Endodermal cell (in vitro differentiated cells): ENCODE results near the gene SLC9A8. TPM values are rescaled to one million over a fixed set of nuclear protein-coding genes. Genes with fewer than 3 reads are reported as not detected.
"Not testable (repeated sequence)": the region's sequence is repeated elsewhere in the genome, so short reads cannot be mapped to it uniquely, and the experiment has no call there.

Experiments
- DNase-seq: peaks from one replicate; pipeline ENCODE4 v3.0.0-alpha.2; 2017
- H3K27ac ChIP-seq: 2 replicates; pipeline ENCODE4 v1.5.1; 2013; ENCODE audit warnings: mild to moderate bottlenecking, low read depth, low read length, moderate library complexity
- H3K27me3 ChIP-seq: 2 replicates; pipeline ENCODE4 v1.6.1; 2013; ENCODE audit warnings: mild to moderate bottlenecking, low read length, moderate library complexity; ENCODE audit not compliant: insufficient read depth, control insufficient read depth, poor library complexity, severe bottlenecking
- H3K36me3 ChIP-seq: 2 replicates; pipeline ENCODE4 v1.7.0; 2013; ENCODE audit warnings: mild to moderate bottlenecking, low read length, moderate library complexity; ENCODE audit not compliant: control insufficient read depth, insufficient read depth
- H3K4me1 ChIP-seq: one replicate; pipeline ENCODE4 v1.7.0; 2013; ENCODE audit warnings: low read length; ENCODE audit not compliant: control insufficient read depth, insufficient read depth
- H3K4me3 ChIP-seq: 2 replicates; pipeline ENCODE4 v1.5.1; 2013; ENCODE audit warnings: mild to moderate bottlenecking, low read length, moderate library complexity
- H3K9ac ChIP-seq: 2 replicates; pipeline ENCODE4 v1.6.1; 2013; ENCODE audit warnings: mild to moderate bottlenecking, low read length, moderate library complexity; ENCODE audit not compliant: poor library complexity, severe bottlenecking; ENCODE audit errors: extremely low read depth
- H3K9me3 ChIP-seq: 2 replicates; pipeline ENCODE4 v1.6.1; 2013; ENCODE audit warnings: mild to moderate bottlenecking, low read length, moderate library complexity; ENCODE audit not compliant: control insufficient read depth
- H3K27ac Mint-ChIP-seq: 2 replicates; pipeline ENCODE4 v1.8.0; 2020; ENCODE audit warnings: mixed read lengths
- H3K27me3 Mint-ChIP-seq: 2 replicates; pipeline ENCODE4 v1.8.0; 2021; ENCODE audit warnings: mild to moderate bottlenecking, mixed read lengths; ENCODE audit not compliant: insufficient read depth
- H3K36me3 Mint-ChIP-seq: 2 replicates; pipeline ENCODE4 v1.8.0; 2020; ENCODE audit warnings: low read depth, mixed read lengths
- H3K4me1 Mint-ChIP-seq: 2 replicates; pipeline ENCODE4 v1.8.0; 2020; ENCODE audit warnings: mixed read lengths
- H3K4me3 Mint-ChIP-seq: 2 replicates; pipeline ENCODE4 v1.8.0; 2020; ENCODE audit warnings: mild to moderate bottlenecking, moderate library complexity, mixed read lengths
- H3K9me3 Mint-ChIP-seq: 2 replicates; pipeline ENCODE4 v1.8.0; 2020; ENCODE audit warnings: mild to moderate bottlenecking, mixed read lengths
- CTCF ChIP-seq: fragments of 200-600 bp; sonication (generic); conservative IDR thresholded peaks from 2 replicates; pipeline ENCODE4 v1.5.0; 2021; ENCODE audit warnings: antibody characterized with exemption, mild to moderate bottlenecking
- WGBS, 2 experiments: methylation state at CpG; one replicate each; pipeline versions ENCODE4 v1.1.5 to v1.1.7; 2013; ENCODE audit warnings: missing lambda C conversion rate in 2 of 2, mixed read lengths in 1 of 2; ENCODE audit not compliant: insufficient coverage in 1 of 2, insufficient read length in 1 of 2; 5-methylcytosine and 5-hydroxymethylcytosine counted together
- total RNA-seq, 2 donors: library from RNA; stranded (reverse); fragmentation: NEBNext Ultra II Directional in 1 of 2; extraction: Animal tissue kit (Norgen Biotek cat#: 25700) in 1 of 2; gene quantifications; 2 replicates in 1 of 2; 3 replicates in 1 of 2; pipeline ENCODE4 v1.2.1, GENCODE V29; 2021

Gene SLC9A8
- total RNA-seq, 2 donors from 2014 or later, result 8.6 to 10.3 TPM

- no peaks in the 10 kb centered on the region for H3K36me3 Mint-ChIP-seq
- Histone ChIP-seq H3K4me3 (no peak overlapping the region), H3K36me3 (no peaks in the 10 kb centered on the region), H3K9me3 (no peaks in the 10 kb centered on the region), H3K27me3 (no peaks in the 10 kb centered on the region), H3K27ac (no peak overlapping the region), H3K9ac (no peak overlapping the region), H3K4me1 (no peaks in the 10 kb centered on the region)
- WGBS, 2 experiments, result 91 to 93% methylated on average over 5 to 8 of the region's 8 CpGs
- no peak for TF ChIP-seq CTCF
- H3K4me3 Mint-ChIP-seq, result no peak overlapping the region
- no peaks in the 10 kb centered on the region for H3K4me1 Mint-ChIP-seq
- H3K27ac Mint-ChIP-seq, result no peak overlapping the region
- H3K27me3 Mint-ChIP-seq, result peaks cover 5% of the 10 kb centered on the region
- DNase-seq, result no peak
- no peaks in the 10 kb centered on the region for H3K9me3 Mint-ChIP-seq
Observed at GRCh38 chr20:49799698-49800097, 12.9 kb upstream of the SLC9A8 start.

GRCh38 chr20:49803418-49803817 is 9.2 kb upstream of the SLC9A8 start:
- no peak overlapping the region for H3K9ac ChIP-seq
- H3K27me3 ChIP-seq, result no peaks in the 10 kb centered on the region
- 100% methylated on average over 1 of the region's 1 CpG; no CpG with 5 or more reads in 1 of the 2 experiments for WGBS, 2 experiments
- H3K4me3 ChIP-seq, result no peak overlapping the region
- H3K27ac Mint-ChIP-seq, result no peak overlapping the region
- H3K9me3 ChIP-seq, result no peaks in the 10 kb centered on the region
- no peak for TF ChIP-seq CTCF
- DNase-seq, result no peak
- no peaks in the 10 kb centered on the region for H3K27me3 Mint-ChIP-seq
- no peaks in the 10 kb centered on the region for H3K36me3 ChIP-seq
- no peak overlapping the region for H3K4me3 Mint-ChIP-seq
- no peak overlapping the region for H3K27ac ChIP-seq
- no peaks in the 10 kb centered on the region for H3K36me3 Mint-ChIP-seq
- no peaks in the 10 kb centered on the region for H3K9me3 Mint-ChIP-seq
- no peaks in the 10 kb centered on the region for H3K4me1 Mint-ChIP-seq
- H3K4me1 ChIP-seq, result no peaks in the 10 kb centered on the region

- no peak for TF ChIP-seq CTCF
Observed at GRCh38 chr20:49804364-49804763, 8.3 kb upstream of the SLC9A8 start.

GRCh38 chr20:49805224-49805876 is 7.3 kb upstream of the SLC9A8 start:
- 88 to 97% methylated on average over 3 to 8 of the region's 11 CpGs for WGBS, 2 experiments
- not testable (repeated sequence) for H3K4me1 ChIP-seq, H3K4me3 Mint-ChIP-seq, H3K9ac ChIP-seq, H3K36me3 Mint-ChIP-seq, H3K36me3 ChIP-seq, H3K27ac Mint-ChIP-seq, H3K27me3 Mint-ChIP-seq, H3K27me3 ChIP-seq, DNase-seq, H3K9me3 Mint-ChIP-seq, H3K27ac ChIP-seq, H3K4me3 ChIP-seq, H3K4me1 Mint-ChIP-seq, H3K9me3 ChIP-seq

More at GRCh38 chr20:49804364-49804763, 8.3 kb upstream of the SLC9A8 start:
- H3K4me3 Mint-ChIP-seq, result no peak overlapping the region
- DNase-seq, result no peak
- H3K9me3 Mint-ChIP-seq, result no peaks in the 10 kb centered on the region
- 94 to 96% methylated on average over 3 of the region's 3 CpGs for WGBS, 2 experiments
- H3K4me1 Mint-ChIP-seq, result no peaks in the 10 kb centered on the region
- no peaks in the 10 kb centered on the region for H3K27me3 Mint-ChIP-seq
- H3K36me3 ChIP-seq, result no peaks in the 10 kb centered on the region
- H3K27ac Mint-ChIP-seq, result no peak overlapping the region
- H3K9me3 ChIP-seq, result no peaks in the 10 kb centered on the region
- H3K27me3 ChIP-seq, result no peaks in the 10 kb centered on the region
- no peak overlapping the region for H3K27ac ChIP-seq
- no peak overlapping the region for H3K9ac ChIP-seq
- no peaks in the 10 kb centered on the region for H3K4me1 ChIP-seq
- H3K36me3 Mint-ChIP-seq, result no peaks in the 10 kb centered on the region
- H3K4me3 ChIP-seq, result no peak overlapping the region
